Lower leg skin (tissue), 3 donors: Measurements from ENCODE around the gene ADAMTS19.

Source experiments
- POLR2A ChIP-seq, 2 donors: fragments of 450-650 bp; IDR thresholded peaks; one replicate each; pipeline ENCODE4 v1.6.1; 2016 to 2017; ENCODE audit warnings: antibody characterized with exemption in 2 of 2, mild to moderate bottlenecking in 1 of 2, moderate library complexity in 1 of 2
- TF ChIP-seq, protein P1 (sequence below), 3 donors: fragments of 450-650 bp; IDR thresholded peaks; one replicate each; pipeline ENCODE4 v1.5.1; 2016; ENCODE audit warnings: antibody characterized with exemption in 3 of 3, mild to moderate bottlenecking in 3 of 3, moderate library complexity in 2 of 3

DNA sequence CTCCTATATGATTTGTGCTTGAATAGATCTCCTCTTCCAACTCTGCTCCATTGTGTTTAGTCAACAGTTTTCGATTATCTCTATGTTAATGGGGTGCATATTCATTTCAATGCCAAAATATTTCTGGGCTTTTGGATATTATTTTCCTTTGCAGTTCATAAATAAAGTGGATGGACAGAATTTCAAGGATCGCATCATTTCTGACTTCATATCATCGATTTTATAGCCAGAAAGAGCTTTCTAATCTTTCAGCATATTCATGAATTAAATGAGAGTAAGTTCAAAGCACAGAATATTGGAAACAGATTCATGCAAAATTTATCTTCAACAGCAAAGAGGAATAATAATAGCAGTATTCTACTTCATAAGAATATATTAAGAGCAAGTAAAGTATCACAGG is 227.8 kb downstream of the ADAMTS19 start:
- TF ChIP-seq, protein P1, sequence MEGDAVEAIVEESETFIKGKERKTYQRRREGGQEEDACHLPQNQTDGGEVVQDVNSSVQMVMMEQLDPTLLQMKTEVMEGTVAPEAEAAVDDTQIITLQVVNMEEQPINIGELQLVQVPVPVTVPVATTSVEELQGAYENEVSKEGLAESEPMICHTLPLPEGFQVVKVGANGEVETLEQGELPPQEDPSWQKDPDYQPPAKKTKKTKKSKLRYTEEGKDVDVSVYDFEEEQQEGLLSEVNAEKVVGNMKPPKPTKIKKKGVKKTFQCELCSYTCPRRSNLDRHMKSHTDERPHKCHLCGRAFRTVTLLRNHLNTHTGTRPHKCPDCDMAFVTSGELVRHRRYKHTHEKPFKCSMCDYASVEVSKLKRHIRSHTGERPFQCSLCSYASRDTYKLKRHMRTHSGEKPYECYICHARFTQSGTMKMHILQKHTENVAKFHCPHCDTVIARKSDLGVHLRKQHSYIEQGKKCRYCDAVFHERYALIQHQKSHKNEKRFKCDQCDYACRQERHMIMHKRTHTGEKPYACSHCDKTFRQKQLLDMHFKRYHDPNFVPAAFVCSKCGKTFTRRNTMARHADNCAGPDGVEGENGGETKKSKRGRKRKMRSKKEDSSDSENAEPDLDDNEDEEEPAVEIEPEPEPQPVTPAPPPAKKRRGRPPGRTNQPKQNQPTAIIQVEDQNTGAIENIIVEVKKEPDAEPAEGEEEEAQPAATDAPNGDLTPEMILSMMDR (IDR thresholded peaks at IDR 0.05): no peak
- TF ChIP-seq POLR2A (IDR thresholded peaks at IDR 0.05): no peak
